Fibroblast of lung (primary cell): ENCODE data around the gene PRDX3. TPM values are rescaled to one million over a fixed set of nuclear protein-coding genes. Genes with fewer than 3 reads are reported as not detected.
A peak's percentile ranks its signal among the peaks of the same experiment; 100 is the strongest.

Experiments
- DNase-seq, 2 donors: peaks; one replicate each; pipeline versions ENCODE4 v3.0.0 to v3.0.0-alpha.2; 2010; ENCODE audit warnings: low read depth in 2 of 2
- H2AFZ ChIP-seq: 2 replicates; pipeline ENCODE4 v1.5.1; 2012; ENCODE audit warnings: low read length, control low read depth, inconsistent platforms
- H3K27ac ChIP-seq: 2 replicates; pipeline ENCODE4 v1.5.1; 2011; ENCODE audit warnings: low read length, control low read depth; ENCODE audit not compliant: insufficient read depth
- H3K27me3 ChIP-seq: 2 replicates; pipeline ENCODE4 v1.5.1; 2011; ENCODE audit warnings: mild to moderate bottlenecking, low read length; ENCODE audit not compliant: control insufficient read depth, insufficient read depth
- H3K36me3 ChIP-seq: 2 replicates; pipeline ENCODE4 v1.5.1; 2011; ENCODE audit warnings: low read length; ENCODE audit not compliant: control insufficient read depth, insufficient read depth
- H3K4me1 ChIP-seq: 2 replicates; pipeline ENCODE4 v1.5.1; 2011; ENCODE audit warnings: low read length; ENCODE audit not compliant: control insufficient read depth, insufficient read depth; ENCODE audit errors: extremely low read depth
- H3K4me2 ChIP-seq: 2 replicates; pipeline ENCODE4 v1.5.1; 2011; ENCODE audit warnings: low read length, control low read depth; ENCODE audit not compliant: insufficient read depth; ENCODE audit errors: extremely low read depth
- H3K4me3 ChIP-seq, 4 experiments: fragments of 200-600 bp in 1 of 4; sonication (generic) in 1 of 4; replicated peaks in 1 of 4; 2 replicates each; pipeline ENCODE4 v1.5.1; 2011 to 2016; ENCODE audit warnings: low read length in 4 of 4, low read depth in 3 of 4, mild to moderate bottlenecking in 3 of 4, control low read depth in 2 of 4, inconsistent platforms in 1 of 4, mixed read lengths in 1 of 4; ENCODE audit not compliant: insufficient read depth in 1 of 4; ENCODE audit errors: control extremely low read depth in 1 of 4
- H3K79me2 ChIP-seq: 2 replicates; pipeline ENCODE4 v1.5.1; 2012; ENCODE audit warnings: mild to moderate bottlenecking, low read length, inconsistent platforms; ENCODE audit not compliant: control insufficient read depth, insufficient read depth
- H3K9ac ChIP-seq: 2 replicates; pipeline ENCODE4 v1.5.1; 2011; ENCODE audit warnings: mild to moderate bottlenecking, low read length, control low read depth; ENCODE audit not compliant: insufficient read depth
- H3K9me3 ChIP-seq: 2 replicates; pipeline ENCODE4 v1.5.1; 2012; ENCODE audit warnings: low read depth, low read length; ENCODE audit not compliant: control insufficient read depth, insufficient read depth
- H4K20me1 ChIP-seq: 2 replicates; pipeline ENCODE4 v1.5.1; 2011; ENCODE audit warnings: low read length; ENCODE audit not compliant: control insufficient read depth, insufficient read depth; ENCODE audit errors: extremely low read depth
- CTCF ChIP-seq, 2 donors: IDR thresholded peaks in 1 of 2; conservative IDR thresholded peaks in 1 of 2; 1 replicate in 1 of 2; 2 replicates in 1 of 2; pipeline ENCODE4 v1.5.1; 2011 to 2012; ENCODE audit warnings: low read length in 2 of 2, control low read depth in 1 of 2, inconsistent platforms in 1 of 2, low read depth in 1 of 2, mild to moderate bottlenecking in 1 of 2
- EZH2 ChIP-seq: IDR thresholded peaks from 2 replicates; pipeline ENCODE4 v1.5.1; 2012; ENCODE audit warnings: low read length, control low read depth, mild to moderate bottlenecking; ENCODE audit errors: missing control alignments
- polyA plus RNA-seq, 2 donors: library from polyadenylated mRNA; depleted of rRNA in 1 of 2; stranded (reverse) in 1 of 2; unstranded in 1 of 2; fragments of >200 nt; gene quantifications; 2 replicates each; pipeline ENCODE4 v1.2.1, GENCODE V29; 2011 to 2012; ENCODE audit warnings: missing spikeins in 1 of 2
- total RNA-seq: library from RNA; depleted of rRNA; stranded (reverse); fragments of >200 nt; gene quantifications from 2 replicates; pipeline ENCODE4 v1.2.1, GENCODE V29; 2014

The PRDX3 gene
- total and polyA plus RNA-seq, 2 donors (not counting 1 experiment from before 2014, with no cell fraction given), result 287 to 303 TPM

GRCh38 chr10:119205894-119206602 lies 27.4 kb upstream of the PRDX3 start:
- Histone ChIP-seq H2AFZ (no peak overlapping the region), H3K27me3 (no peaks in the 10 kb centered on the region), H3K4me2 (peak overlapping the region; percentile 62), H3K4me1 (peaks cover 16% of the 10 kb centered on the region), H3K9me3 (no peaks in the 10 kb centered on the region), H3K79me2 (peaks cover 34% of the 10 kb centered on the region), H3K4me3 (peak overlapping the region in 3 of 4 experiments; percentile 14 to 62 (median 44)), H3K9ac (peak overlapping the region; percentile 81), H3K27ac (peak overlapping the region; percentile 74), H3K36me3 (no peaks in the 10 kb centered on the region), H4K20me1 (no peaks in the 10 kb centered on the region)
- peak in 1 of 2 donors; percentile 25 for DNase-seq
- no peak for TF ChIP-seq EZH2
- TF ChIP-seq CTCF (conservative IDR thresholded peaks at IDR 0.05 in 1 of 2, IDR thresholded peaks at IDR 0.05 in 1 of 2; ENCODE audit: low read depth in 1 of 2, low read length in 2 of 2), result no peak

- no peaks in the 10 kb centered on the region for H4K20me1 ChIP-seq
- no peak overlapping the region for H3K4me2 ChIP-seq
- H3K27ac ChIP-seq, result no peak overlapping the region
- H2AFZ ChIP-seq, result no peak overlapping the region
- H3K9me3 ChIP-seq, result no peaks in the 10 kb centered on the region
- no peaks in the 10 kb centered on the region for H3K27me3 ChIP-seq
- DNase-seq, result peak; percentile 39 to 83
- TF ChIP-seq CTCF (conservative IDR thresholded peaks at IDR 0.05 in 1 of 2, IDR thresholded peaks at IDR 0.05 in 1 of 2; ENCODE audit: low read depth in 1 of 2, low read length in 2 of 2) (no peak), EZH2 (no peak)
- no peak overlapping the region for H3K9ac ChIP-seq
- H3K36me3 ChIP-seq, result no peaks in the 10 kb centered on the region
- H3K79me2 ChIP-seq, result peaks cover 4% of the 10 kb centered on the region
- H3K4me1 ChIP-seq, result peaks cover 23% of the 10 kb centered on the region
- H3K4me3 ChIP-seq, result no peak overlapping the region
These were observed 24.4 kb upstream of the PRDX3 start for GRCh38 chr10:119203006-119203405.

- H2AFZ ChIP-seq, result no peak overlapping the region
- no peak overlapping the region for H3K9ac ChIP-seq
- H3K27me3 ChIP-seq, result no peaks in the 10 kb centered on the region
- no peaks in the 10 kb centered on the region for H3K9me3 ChIP-seq
- no peak for DNase-seq
- no peak overlapping the region for H3K4me2 ChIP-seq
- H3K27ac ChIP-seq, result no peak overlapping the region
- H3K79me2 ChIP-seq, result no peaks in the 10 kb centered on the region
- H4K20me1 ChIP-seq, result no peaks in the 10 kb centered on the region
- no peaks in the 10 kb centered on the region for H3K36me3 ChIP-seq
- no peak overlapping the region for H3K4me3 ChIP-seq
- H3K4me1 ChIP-seq, result peaks cover 26% of the 10 kb centered on the region
- TF ChIP-seq CTCF (conservative IDR thresholded peaks at IDR 0.05 in 1 of 2, IDR thresholded peaks at IDR 0.05 in 1 of 2; ENCODE audit: low read depth in 1 of 2, low read length in 2 of 2) (no peak), EZH2 (no peak)
These were observed 22.6 kb upstream of the PRDX3 start for GRCh38 chr10:119201233-119201632.
